ENCODE measurements around the gene PBX2.
A peak's percentile ranks its signal among the peaks of the same experiment; 100 is the strongest.
"Not testable (repeated sequence)": the region's sequence is repeated elsewhere in the genome, so short reads cannot be mapped to it uniquely, and the experiment has no call there.

The PBX2 gene

GRCh38 chr6:32202186-32202585 is 12.2 kb upstream of the PBX2 start:
- no peak for DNase-seq (ENCODE audit: low read depth)

- no peak for DNase-seq (ENCODE audit: low read depth)
Observed at GRCh38 chr6:32200711-32201475, 10.9 kb upstream of the PBX2 start.

- DNase-seq (ENCODE audit: low read depth): no peak
Observed at GRCh38 chr6:32198866-32199265, 8.9 kb upstream of the PBX2 start.

- no peak for DNase-seq (ENCODE audit: low read depth)
Observed at GRCh38 chr6:32198345-32198696, 8.3 kb upstream of the PBX2 start.

- DNase-seq (ENCODE audit: low read depth): no peak
Observed at GRCh38 chr6:32196682-32197616, 6.9 kb upstream of the PBX2 start.

GRCh38 chr6:32195902-32196681 is 6.1 kb upstream of the PBX2 start:
- DNase-seq (ENCODE audit: low read depth): peak; percentile 29

- DNase-seq (ENCODE audit: low read depth): peak; percentile 97
Observed at GRCh38 chr6:32195652-32195901, 5.6 kb upstream of the PBX2 start.

GRCh38 chr6:32194825-32195651 is 5.0 kb upstream of the PBX2 start:
- DNase-seq (ENCODE audit: low read depth): no peak

- no peak for DNase-seq (ENCODE audit: low read depth)
Observed at GRCh38 chr6:32194388-32194787, 4.4 kb upstream of the PBX2 start.

- not testable (repeated sequence) for DNase-seq (ENCODE audit: low read depth)
Observed at GRCh38 chr6:32193096-32193495, 3.1 kb upstream of the PBX2 start.

- DNase-seq (ENCODE audit: low read depth): no peak
Observed at GRCh38 chr6:32192608-32193039, 2.6 kb upstream of the PBX2 start, which contains the start of gene GPSM3. TSS of gene GPSM3 (minus strand) at chr6:32192643. CDS start at chr6:32192513, 130 bp downstream.

- DNase-seq (ENCODE audit: low read depth): no peak
Observed at GRCh38 chr6:32191696-32192607, 1.9 kb upstream of the PBX2 start.

- DNase-seq (ENCODE audit: low read depth): no peak
Observed at GRCh38 chr6:32190911-32191677, 1.1 kb upstream of the PBX2 start.

GRCh38 chr6:32189742-32190053 is 304 bp downstream of the PBX2 start:
- no peak for DNase-seq (ENCODE audit: low read depth)

GRCh38 chr6:32189069-32189741 is 797 bp downstream of the PBX2 start:
- no peak for DNase-seq (ENCODE audit: low read depth)

- DNase-seq (ENCODE audit: low read depth): no peak
Observed at GRCh38 chr6:32188381-32189068, 1.5 kb downstream of the PBX2 start.

GRCh38 chr6:32187725-32188380 is 2.1 kb downstream of the PBX2 start:
- DNase-seq (ENCODE audit: low read depth): not testable (repeated sequence)

- no peak for DNase-seq (ENCODE audit: low read depth)
Observed at GRCh38 chr6:32187009-32187709, 2.8 kb downstream of the PBX2 start.

Measured in stimulated activated CD4-positive, alpha-beta T cell treated with anti-CD3 and anti-CD28 coated beads, Interleukin-2, amount 100 ng/mL, for 4 hours (primary cell).